HL-60/S4 (cell line): Measurements from ENCODE around the gene PAX5.

ENCODE experiments used
- in situ Hi-C: fragments of 300-500 bp; cut with MboI; formaldehyde crosslinking; loops from 2 replicates; pipeline ENCODE4 v1.14.3; 2022; ENCODE audit warnings: low sequenced_read_pairs

Gene PAX5

GRCh38 chr9:36789886-36790285 lies 244.2 kb downstream of the PAX5 start:
- in situ Hi-C loops = no loop called here

DNA sequence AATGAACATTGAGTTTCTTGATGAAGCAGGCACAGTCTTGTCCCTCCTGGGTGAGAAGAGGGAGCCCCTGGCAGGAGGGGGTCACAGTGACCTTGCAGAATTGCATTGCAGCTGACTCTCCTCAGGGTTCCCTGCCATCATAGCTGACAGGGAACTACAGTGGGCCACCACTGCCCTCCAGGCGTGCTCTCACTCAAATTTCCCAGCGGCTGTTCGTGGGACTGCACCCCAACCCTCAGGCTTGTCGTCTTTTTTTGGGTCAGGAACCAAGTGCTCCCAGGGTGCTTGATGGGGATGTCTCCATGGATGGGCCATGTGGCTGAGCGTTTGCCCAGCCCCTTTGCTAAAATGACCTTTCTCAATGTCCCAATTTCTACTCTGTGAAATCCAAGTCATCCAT lies 245.5 kb downstream of the PAX5 start:
- in situ Hi-C loops = no loop called here

- in situ Hi-C loops = no loop called here
These were observed 246.4 kb downstream of the PAX5 start for GRCh38 chr9:36787709-36788108.
